Transverse colon (tissue), 4 donors: Measurements from ENCODE around the gene ZYX.

Source experiments
- CTCF ChIP-seq, 5 experiments: fragments of 200-600 bp in 3 of 5; fragments of 450-650 bp in 2 of 5; sonication (generic) in 3 of 5; IDR thresholded peaks; 1 replicate in 2 of 5; 2 replicates in 3 of 5; pipeline ENCODE4 v1.5.1; 2016 to 2017; ENCODE audit warnings: antibody characterized with exemption in 5 of 5, inconsistent platforms in 3 of 5, mild to moderate bottlenecking in 2 of 5, moderate library complexity in 1 of 5
- POLR2A ChIP-seq: fragments of 450-650 bp; IDR thresholded peaks from one replicate; pipeline ENCODE4 v1.6.1; 2016; ENCODE audit warnings: antibody characterized with exemption, mild to moderate bottlenecking, moderate library complexity
- POLR2AphosphoS5 ChIP-seq, 3 donors: sonication (generic); formaldehyde crosslinking; IDR thresholded peaks; one replicate each; pipeline ENCODE4 v1.6.1; 2016; ENCODE audit warnings: antibody characterized with exemption in 3 of 3

GRCh38 chr7:143360788-143361551 lies 20.2 kb upstream of the ZYX start:
- TF ChIP-seq CTCF (IDR thresholded peaks at IDR 0.05) = no peak
- TF ChIP-seq POLR2AphosphoS5 (IDR thresholded peaks at IDR 0.05) = no peak
- no peak for TF ChIP-seq POLR2A
